ENCODE data around the gene SBNO1. TPM values are rescaled to one million over a fixed set of nuclear protein-coding genes. Genes with fewer than 3 reads are reported as not detected.

Gene SBNO1
- total RNA-seq, 1 experiment from 2014 or later, result 68.7 TPM

- POLR2A ChIA-PET, result interaction anchor here (0.6 to 0.8 kb wide), 2 partner anchors 9 to 26 kb away, joined by 4 to 6 read pairs; partner anchors contain the start of gene MPHOSPH9
- H3K36me3 ChIP-seq (ENCODE audit: control insufficient read depth, insufficient read depth, low read length), result peaks cover 11% of the 10 kb centered on the region
- BruUV-seq (replicated peaks), result no TSS peak
- CTCF ChIA-PET, result no interaction called here
- no peak overlapping the region for H3K4me3 ChIP-seq (ENCODE audit: low read depth in 2 of 2, low read length in 2 of 2)
- intact Hi-C loops (cut with micrococcal nuclease; ENCODE audit: unreplicated experiment), result no loop called here
- no peaks in the 10 kb centered on the region for H3K9me3 ChIP-seq (ENCODE audit: control insufficient read depth, insufficient read depth, low read depth, low read length)
- H3K4me1 ChIP-seq (ENCODE audit: control insufficient read depth, insufficient read depth, low read length), result no peaks in the 10 kb centered on the region
- DNase-seq (ENCODE audit: low read depth, low spot score), result no peak
- in situ Hi-C loops (cut with HindIII; ENCODE audit: low pct_unique_long_range_greater_than_20kb, low sequenced_read_pairs), result no loop called here
- H3K27me3 ChIP-seq (ENCODE audit: control insufficient read depth, insufficient read depth, low read length), result no peaks in the 10 kb centered on the region
- 0 out of 2 replicates have a peak, but pooled peaks have one; percentile 17 for ATAC-seq
- H3K27ac ChIP-seq (ENCODE audit: low read length), result no peak overlapping the region
- no peak for TF ChIP-seq POLR2AphosphoS5 (IDR thresholded peaks at IDR 0.05; ENCODE audit: low read depth, low read length)
Measured at GRCh38 chr12:123258593-123258992, 106.1 kb downstream of the SBNO1 start.

GRCh38 chr12:123254853-123255446, 109.7 kb downstream of the SBNO1 start:
- in situ Hi-C loops (cut with HindIII; ENCODE audit: low pct_unique_long_range_greater_than_20kb, low sequenced_read_pairs), result no loop called here

More at GRCh38 chr12:123254853-123255446, 109.7 kb downstream of the SBNO1 start:
- Histone ChIP-seq H3K9me3 (ENCODE audit: control insufficient read depth, insufficient read depth, low read depth, low read length) (no peaks in the 10 kb centered on the region), H3K36me3 (ENCODE audit: control insufficient read depth, insufficient read depth, low read length) (peaks cover 11% of the 10 kb centered on the region), H3K27ac (ENCODE audit: low read length) (no peak overlapping the region), H3K4me1 (ENCODE audit: control insufficient read depth, insufficient read depth, low read length) (peaks cover 22% of the 10 kb centered on the region), H3K4me3 (ENCODE audit: low read depth in 2 of 2, low read length in 2 of 2) (no peak overlapping the region), H3K27me3 (ENCODE audit: control insufficient read depth, insufficient read depth, low read length) (no peaks in the 10 kb centered on the region)
- no peak for ATAC-seq
- intact Hi-C loops (cut with micrococcal nuclease; ENCODE audit: unreplicated experiment), result no loop called here
- TF ChIP-seq TCF7L2 (IDR thresholded peaks at IDR 0.05; ENCODE audit: low read depth, low read length), result no peak
- no peak for TF ChIP-seq CTCF (IDR thresholded peaks at IDR 0.05)
- no peak for TF ChIP-seq SIN3A (IDR thresholded peaks at IDR 0.05; ENCODE audit: borderline replicate concordance, insufficient read depth, low read depth, low read length)
- TF ChIP-seq POLR2AphosphoS5 (IDR thresholded peaks at IDR 0.05; ENCODE audit: low read depth, low read length), result no peak
- TF ChIP-seq REST (IDR thresholded peaks at IDR 0.05; ENCODE audit: insufficient read depth in 1 of 2, low read depth in 2 of 2, low read length in 1 of 2), result no peak
- no peak for DNase-seq (ENCODE audit: low read depth, low spot score)
- ChIA-PET POLR2A (no interaction called here), CTCF (no interaction called here)
- BruUV-seq (replicated peaks), result no TSS peak

Measured in Panc1 (cell line).